ENCODE data around the gene CPOX. TPM values are rescaled to one million over a fixed set of nuclear protein-coding genes. Genes with fewer than 3 reads are reported as not detected.

The CPOX gene
- total and polyA plus RNA-seq, 10 of the 15 experiments (the other 5 are each of a cell fraction or from before 2014, with no cell fraction given), result 40.7 to 72.6 (median 64.5) TPM

DNA sequence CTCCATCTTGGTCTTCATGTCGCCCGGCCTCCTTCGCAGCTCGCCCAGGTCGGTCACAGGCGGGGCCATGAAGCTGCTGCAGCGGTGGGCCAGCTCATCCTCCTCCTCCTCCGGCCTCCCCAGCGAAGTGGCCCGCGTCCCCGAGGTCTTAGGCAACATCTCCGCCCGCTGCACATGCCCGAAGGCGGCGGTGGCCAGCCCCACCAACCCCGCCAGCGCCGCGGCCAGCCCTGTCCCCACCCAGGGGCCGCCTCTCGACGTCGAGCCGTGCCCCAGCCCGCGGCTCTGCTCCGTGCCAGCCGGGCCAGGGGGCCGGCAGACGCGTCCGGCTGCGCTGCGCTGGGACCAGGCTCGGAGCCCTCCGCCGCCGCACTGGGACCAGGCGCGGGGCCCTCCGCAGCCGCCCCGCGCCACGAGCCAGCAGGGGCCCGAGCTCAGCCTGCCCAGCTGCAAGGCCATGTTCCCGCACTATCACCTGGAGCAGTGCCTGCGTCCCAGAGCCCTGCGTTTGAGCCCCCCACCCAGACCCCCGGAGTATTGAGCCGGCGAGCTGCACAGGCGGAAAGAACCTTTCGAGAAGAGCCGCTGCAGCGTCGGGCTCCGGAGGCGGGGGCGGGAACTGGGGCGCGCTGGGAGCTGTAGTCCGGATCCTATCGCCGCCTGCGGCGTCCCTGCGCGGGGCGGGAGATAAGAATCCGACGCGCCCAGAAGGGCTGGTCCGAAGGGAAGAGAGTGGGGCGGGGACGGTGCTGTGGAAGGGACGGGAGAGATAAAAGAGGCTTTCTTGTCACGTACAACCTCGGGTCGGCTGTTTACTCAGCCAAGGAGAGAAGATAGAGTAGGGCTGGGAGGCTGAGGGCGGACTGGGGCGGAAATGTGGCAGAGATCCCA, at the start of gene CPOX (continued):
- TF ChIP-seq, protein P1, sequence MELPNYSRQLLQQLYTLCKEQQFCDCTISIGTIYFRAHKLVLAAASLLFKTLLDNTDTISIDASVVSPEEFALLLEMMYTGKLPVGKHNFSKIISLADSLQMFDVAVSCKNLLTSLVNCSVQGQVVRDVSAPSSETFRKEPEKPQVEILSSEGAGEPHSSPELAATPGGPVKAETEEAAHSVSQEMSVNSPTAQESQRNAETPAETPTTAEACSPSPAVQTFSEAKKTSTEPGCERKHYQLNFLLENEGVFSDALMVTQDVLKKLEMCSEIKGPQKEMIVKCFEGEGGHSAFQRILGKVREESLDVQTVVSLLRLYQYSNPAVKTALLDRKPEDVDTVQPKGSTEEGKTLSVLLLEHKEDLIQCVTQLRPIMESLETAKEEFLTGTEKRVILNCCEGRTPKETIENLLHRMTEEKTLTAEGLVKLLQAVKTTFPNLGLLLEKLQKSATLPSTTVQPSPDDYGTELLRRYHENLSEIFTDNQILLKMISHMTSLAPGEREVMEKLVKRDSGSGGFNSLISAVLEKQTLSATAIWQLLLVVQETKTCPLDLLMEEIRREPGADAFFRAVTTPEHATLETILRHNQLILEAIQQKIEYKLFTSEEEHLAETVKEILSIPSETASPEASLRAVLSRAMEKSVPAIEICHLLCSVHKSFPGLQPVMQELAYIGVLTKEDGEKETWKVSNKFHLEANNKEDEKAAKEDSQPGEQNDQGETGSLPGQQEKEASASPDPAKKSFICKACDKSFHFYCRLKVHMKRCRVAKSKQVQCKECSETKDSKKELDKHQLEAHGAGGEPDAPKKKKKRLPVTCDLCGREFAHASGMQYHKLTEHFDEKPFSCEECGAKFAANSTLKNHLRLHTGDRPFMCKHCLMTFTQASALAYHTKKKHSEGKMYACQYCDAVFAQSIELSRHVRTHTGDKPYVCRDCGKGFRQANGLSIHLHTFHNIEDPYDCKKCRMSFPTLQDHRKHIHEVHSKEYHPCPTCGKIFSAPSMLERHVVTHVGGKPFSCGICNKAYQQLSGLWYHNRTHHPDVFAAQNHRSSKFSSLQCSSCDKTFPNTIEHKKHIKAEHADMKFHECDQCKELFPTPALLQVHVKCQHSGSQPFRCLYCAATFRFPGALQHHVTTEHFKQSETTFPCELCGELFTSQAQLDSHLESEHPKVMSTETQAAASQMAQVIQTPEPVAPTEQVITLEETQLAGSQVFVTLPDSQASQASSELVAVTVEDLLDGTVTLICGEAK (IDR thresholded peaks at IDR 0.05; ENCODE audit: borderline replicate concordance), result peak; percentile 40; the same call in 1 of the 2 replicates
- TF ChIP-seq BCL11A (IDR thresholded peaks at IDR 0.05; ENCODE audit: low read depth, low read length), result no peak
- peak; percentile 79 for TF ChIP-seq DPF2 (IDR thresholded peaks at IDR 0.05)
- TF ChIP-seq ZNF384 (IDR thresholded peaks at IDR 0.05; ENCODE audit: borderline replicate concordance, low read depth, low read length), result no peak
- TF ChIP-seq ZNF217 (IDR thresholded peaks at IDR 0.05), result no peak
- TF ChIP-seq, protein P2, sequence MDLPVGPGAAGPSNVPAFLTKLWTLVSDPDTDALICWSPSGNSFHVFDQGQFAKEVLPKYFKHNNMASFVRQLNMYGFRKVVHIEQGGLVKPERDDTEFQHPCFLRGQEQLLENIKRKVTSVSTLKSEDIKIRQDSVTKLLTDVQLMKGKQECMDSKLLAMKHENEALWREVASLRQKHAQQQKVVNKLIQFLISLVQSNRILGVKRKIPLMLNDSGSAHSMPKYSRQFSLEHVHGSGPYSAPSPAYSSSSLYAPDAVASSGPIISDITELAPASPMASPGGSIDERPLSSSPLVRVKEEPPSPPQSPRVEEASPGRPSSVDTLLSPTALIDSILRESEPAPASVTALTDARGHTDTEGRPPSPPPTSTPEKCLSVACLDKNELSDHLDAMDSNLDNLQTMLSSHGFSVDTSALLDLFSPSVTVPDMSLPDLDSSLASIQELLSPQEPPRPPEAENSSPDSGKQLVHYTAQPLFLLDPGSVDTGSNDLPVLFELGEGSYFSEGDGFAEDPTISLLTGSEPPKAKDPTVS (IDR thresholded peaks at IDR 0.05; ENCODE audit: low read depth, low read length), result no peak
- TF ChIP-seq IKZF2 (IDR thresholded peaks at IDR 0.05), result peak; percentile 78 to 83
- TF ChIP-seq NR2F1 (conservative IDR thresholded peaks at IDR 0.05), result peak; percentile 41
- 0 out of 2 replicates have a peak, but pooled peaks have one; percentile 1 for TF ChIP-seq RAD21 (IDR thresholded peaks at IDR 0.05; ENCODE audit: insufficient read depth, low read depth, low read length)
- no peak; the same call in none of the 2 replicates for TF ChIP-seq BACH1 (IDR thresholded peaks at IDR 0.05; ENCODE audit: borderline replicate concordance)
- 0 out of 2 replicates have a peak, but pooled peaks have one; percentile 52 for TF ChIP-seq ZBED1 (IDR thresholded peaks at IDR 0.05; ENCODE audit: borderline replicate concordance)
- TF ChIP-seq TCF7 (IDR thresholded peaks at IDR 0.05; ENCODE audit: borderline replicate concordance), result no peak
- TF ChIP-seq SRF (IDR thresholded peaks at IDR 0.05; ENCODE audit: low read depth in 2 of 2, low read length in 2 of 2), result no peak
- TF ChIP-seq, protein P3, sequence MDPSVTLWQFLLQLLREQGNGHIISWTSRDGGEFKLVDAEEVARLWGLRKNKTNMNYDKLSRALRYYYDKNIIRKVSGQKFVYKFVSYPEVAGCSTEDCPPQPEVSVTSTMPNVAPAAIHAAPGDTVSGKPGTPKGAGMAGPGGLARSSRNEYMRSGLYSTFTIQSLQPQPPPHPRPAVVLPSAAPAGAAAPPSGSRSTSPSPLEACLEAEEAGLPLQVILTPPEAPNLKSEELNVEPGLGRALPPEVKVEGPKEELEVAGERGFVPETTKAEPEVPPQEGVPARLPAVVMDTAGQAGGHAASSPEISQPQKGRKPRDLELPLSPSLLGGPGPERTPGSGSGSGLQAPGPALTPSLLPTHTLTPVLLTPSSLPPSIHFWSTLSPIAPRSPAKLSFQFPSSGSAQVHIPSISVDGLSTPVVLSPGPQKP (IDR thresholded peaks at IDR 0.05; ENCODE audit: low read depth, low read length), result no peak
- TF ChIP-seq TARDBP (IDR thresholded peaks at IDR 0.05; ENCODE audit: borderline replicate concordance), result peak; percentile 42; the same call in 1 of the 2 replicates
- 0 out of 2 replicates have a peak, but pooled peaks have one; percentile 10 for TF ChIP-seq ATF7 (IDR thresholded peaks at IDR 0.05; ENCODE audit: low read depth)
- TF ChIP-seq, protein P4, sequence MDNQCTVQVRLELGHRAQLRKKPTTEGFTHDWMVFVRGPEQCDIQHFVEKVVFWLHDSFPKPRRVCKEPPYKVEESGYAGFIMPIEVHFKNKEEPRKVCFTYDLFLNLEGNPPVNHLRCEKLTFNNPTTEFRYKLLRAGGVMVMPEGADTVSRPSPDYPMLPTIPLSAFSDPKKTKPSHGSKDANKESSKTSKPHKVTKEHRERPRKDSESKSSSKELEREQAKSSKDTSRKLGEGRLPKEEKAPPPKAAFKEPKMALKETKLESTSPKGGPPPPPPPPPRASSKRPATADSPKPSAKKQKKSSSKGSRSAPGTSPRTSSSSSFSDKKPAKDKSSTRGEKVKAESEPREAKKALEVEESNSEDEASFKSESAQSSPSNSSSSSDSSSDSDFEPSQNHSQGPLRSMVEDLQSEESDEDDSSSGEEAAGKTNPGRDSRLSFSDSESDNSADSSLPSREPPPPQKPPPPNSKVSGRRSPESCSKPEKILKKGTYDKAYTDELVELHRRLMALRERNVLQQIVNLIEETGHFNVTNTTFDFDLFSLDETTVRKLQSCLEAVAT (IDR thresholded peaks at IDR 0.05), result no peak; the same call in 1 of the 2 replicates
- TF ChIP-seq IKZF1 (conservative IDR thresholded peaks at IDR 0.05), result peak; percentile 89
- peak; percentile 95 for TF ChIP-seq HDGF (IDR thresholded peaks at IDR 0.05)
- TF ChIP-seq CHD1 (IDR thresholded peaks at IDR 0.05; ENCODE audit: low read depth, low read length), result no peak
- TF ChIP-seq POLR2AphosphoS2 (IDR thresholded peaks at IDR 0.05; ENCODE audit: low read depth, low read length), result peak; percentile 87
- TF ChIP-seq, protein P5, sequence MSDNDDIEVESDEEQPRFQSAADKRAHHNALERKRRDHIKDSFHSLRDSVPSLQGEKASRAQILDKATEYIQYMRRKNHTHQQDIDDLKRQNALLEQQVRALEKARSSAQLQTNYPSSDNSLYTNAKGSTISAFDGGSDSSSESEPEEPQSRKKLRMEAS (IDR thresholded peaks at IDR 0.05; ENCODE audit: low read depth, low read length), result peak; percentile 51; the same call in 1 of the 2 replicates
- peak; percentile 73 for TF ChIP-seq EED (IDR thresholded peaks at IDR 0.05; ENCODE audit: low read depth)

All from GM12878 (cell line).